Tongue (tissue), 2 donors: ENCODE results near the gene TMTC3. TPM values are rescaled to one million over a fixed set of nuclear protein-coding genes. Genes with fewer than 3 reads are reported as not detected.
"Not testable (repeated sequence)": the region's sequence is repeated elsewhere in the genome, so short reads cannot be mapped to it uniquely, and the experiment has no call there.

ENCODE experiments used
- DNase-seq: peaks from one replicate; pipeline ENCODE4 v3.0.0-alpha.2; 2015
- total RNA-seq: library from RNA; depleted of rRNA; stranded (reverse); fragments of >200 nt; gene quantifications from one replicate; pipeline ENCODE4 v1.2.3, GENCODE V29; 2014

TMTC3 gene
- total RNA-seq: 37.1 TPM

DNA sequence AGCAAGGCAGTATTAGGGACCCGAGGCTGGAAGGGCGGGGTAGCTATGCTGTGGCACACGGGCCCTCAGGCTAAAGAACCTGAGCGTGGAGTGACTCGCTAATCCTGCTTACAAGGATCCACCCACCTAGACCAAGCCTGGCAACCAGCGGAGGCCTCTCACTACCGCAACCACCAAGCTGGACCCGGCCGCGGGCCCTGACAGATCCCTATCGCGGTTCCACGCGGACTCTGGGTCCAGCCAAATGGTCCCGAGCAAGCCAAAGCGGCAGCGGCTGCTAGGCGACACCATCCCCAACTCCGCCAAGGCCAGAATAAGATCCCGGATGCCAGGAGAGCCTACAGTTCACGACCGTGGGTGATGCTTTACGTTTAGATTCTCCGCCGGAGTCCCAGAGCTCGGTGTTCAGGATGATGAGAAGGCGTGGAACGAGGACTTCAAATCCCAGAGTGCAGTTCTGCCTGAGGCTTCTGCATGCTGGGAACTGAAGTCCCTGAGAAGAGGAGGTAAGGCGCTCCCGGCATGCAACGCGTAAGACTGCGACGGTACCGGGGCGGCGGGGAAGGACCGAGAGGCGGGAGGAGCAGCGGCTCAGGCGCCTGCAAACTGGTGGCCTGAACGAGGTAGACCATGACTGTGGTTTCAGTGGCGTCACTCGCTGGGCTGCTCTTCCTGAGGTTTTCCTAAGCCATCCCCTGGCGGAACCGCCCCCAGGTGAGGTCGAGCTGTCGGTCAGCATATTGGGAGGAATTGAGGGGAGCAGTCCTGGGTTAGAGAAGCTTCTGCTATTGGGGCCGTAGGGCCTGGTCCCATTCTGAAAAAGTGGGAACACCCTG lies at the start of gene TMTC3, which contains the start of gene CEP290:
Gene TMTC3 (plus strand): TSS at position 534 of the 836 bp plus-strand sequence. CDS start 6,009 bp downstream, outside the sequence.
Gene CEP290 (minus strand): TSS at position 315 of the 836 bp plus-strand sequence. CDS start 781 bp downstream, outside the sequence.
- peak; percentile 99 for DNase-seq

- DNase-seq: no peak
These were observed 49.3 kb upstream of the TMTC3 start for GRCh38 chr12:88092771-88093170.

GRCh38 chr12:88093573-88093972 lies 48.5 kb upstream of the TMTC3 start:
- no peak for DNase-seq

- no peak for DNase-seq
These were observed 34.1 kb upstream of the TMTC3 start for GRCh38 chr12:88108021-88108420.

DNA sequence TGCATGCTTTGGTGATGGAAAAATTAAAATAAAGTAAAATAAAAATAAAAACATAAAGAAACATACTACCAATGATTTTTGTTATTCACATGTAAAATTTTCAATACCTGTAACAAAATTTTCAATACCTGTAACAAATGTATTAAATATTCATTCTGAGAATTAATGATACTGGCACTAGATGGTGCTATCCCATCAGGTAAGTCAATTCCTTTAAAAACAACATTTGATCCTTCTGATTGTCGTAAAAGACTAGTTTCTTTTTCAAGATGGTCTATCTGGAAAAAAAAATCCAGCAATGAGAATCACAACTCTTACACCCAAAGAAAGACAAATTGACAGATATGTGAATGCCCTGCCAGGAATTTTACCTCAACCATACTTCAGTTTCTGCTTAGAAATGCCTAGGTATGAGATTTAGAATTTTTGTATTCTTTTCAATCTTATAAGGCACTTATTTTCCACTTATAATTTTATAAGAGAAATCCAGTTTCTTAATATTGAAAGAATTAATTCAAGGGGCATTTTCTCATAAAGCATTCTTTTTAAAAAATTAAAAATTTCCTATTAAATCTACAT lies 30.9 kb upstream of the TMTC3 start:
- DNase-seq: peak; percentile 52

GRCh38 chr12:88113871-88114270 lies 28.2 kb upstream of the TMTC3 start:
- DNase-seq: no peak

DNA sequence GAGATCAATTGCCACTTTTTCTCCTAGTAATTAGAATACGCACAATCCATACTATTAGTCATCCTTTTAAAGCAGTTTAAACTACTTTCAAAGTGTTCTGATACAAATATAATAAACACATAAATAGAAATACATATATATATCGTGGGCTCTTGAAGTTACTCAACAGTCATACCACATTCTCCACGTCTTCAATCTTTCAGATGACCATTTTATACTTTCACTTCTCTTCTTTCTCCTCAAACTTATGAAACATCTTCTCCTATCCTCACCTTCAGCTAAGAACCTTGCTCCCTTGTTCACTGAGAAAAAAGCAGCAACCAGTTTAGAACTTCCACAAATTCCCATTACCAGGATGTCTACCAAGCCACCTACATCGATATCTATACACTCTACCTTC lies 19.4 kb upstream of the TMTC3 start:
- DNase-seq: no peak

DNA sequence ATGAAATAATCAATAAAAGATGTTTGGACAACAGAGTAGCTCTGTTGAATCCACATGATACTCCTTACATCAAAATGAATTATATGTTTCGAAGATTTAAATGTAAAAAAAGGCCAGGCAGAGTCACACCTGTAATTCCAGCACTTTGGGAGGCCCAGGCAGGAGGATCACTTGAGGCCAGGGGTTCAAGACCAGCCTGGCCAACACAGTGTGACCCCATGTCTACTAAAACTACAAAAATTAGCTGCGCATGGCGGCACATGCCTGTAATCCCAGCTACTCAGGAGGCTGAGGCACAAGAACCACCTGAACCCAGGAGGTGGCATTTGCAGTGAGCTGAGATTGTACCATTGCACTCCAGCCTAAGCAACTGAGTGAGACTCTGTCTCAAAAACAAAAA lies 15.0 kb upstream of the TMTC3 start:
- DNase-seq: no peak

DNA sequence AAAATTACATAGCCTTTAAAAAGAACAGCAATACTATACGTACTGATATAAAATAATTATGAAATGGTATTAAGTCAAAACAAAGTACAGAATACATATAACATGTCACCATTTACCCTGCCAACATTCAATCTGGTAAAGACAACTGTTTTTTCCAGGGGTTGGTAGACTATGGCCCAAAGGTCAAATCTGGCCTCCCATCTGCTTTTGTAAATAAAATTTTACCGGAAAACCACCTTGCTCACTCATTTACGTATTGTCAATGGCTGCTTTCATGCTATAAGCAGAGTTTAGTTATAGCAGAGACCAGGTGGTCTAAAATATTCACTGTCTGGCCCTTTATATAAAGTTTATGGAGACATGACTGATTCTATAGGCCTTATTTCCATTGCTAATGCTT lies 14.3 kb upstream of the TMTC3 start:
- DNase-seq: no peak

DNA sequence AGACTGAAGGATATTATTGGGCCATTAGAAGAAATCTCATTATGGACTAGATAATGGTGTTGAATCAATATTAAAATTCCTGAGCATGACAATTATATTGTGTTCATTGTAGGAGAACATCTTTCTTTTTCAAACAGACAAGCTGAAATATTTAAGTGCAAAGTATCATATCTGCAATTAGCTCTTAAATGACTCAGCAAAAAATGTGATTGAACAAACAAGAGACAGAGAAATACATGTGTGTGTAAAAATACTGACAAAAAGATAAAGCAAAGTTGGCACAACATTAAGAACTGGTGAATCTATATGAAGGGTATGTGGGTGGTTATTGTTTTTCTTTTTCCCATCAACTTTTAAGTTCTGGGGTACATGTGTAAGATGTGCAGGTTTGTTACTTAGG lies 9.7 kb upstream of the TMTC3 start:
- no peak for DNase-seq

DNA sequence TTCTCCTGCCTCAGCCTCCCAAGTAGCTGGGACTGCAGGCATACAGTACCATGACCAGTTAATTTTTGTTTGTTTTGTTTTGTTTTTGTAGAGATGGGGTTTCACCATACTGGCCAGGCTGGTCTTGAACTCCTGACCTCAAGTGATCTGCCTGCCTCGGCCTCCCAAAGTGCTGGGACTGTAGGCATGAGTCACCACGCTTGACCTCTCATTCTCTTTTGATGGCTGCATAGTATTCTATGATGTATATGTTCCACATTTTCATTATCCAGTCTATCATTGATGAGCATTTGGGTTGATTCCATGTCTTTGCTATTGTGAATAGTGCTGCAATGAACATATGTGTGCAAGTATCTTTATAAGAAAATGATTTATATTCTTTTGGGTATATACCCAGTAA lies 8.9 kb upstream of the TMTC3 start:
- not testable (repeated sequence) for DNase-seq

DNA sequence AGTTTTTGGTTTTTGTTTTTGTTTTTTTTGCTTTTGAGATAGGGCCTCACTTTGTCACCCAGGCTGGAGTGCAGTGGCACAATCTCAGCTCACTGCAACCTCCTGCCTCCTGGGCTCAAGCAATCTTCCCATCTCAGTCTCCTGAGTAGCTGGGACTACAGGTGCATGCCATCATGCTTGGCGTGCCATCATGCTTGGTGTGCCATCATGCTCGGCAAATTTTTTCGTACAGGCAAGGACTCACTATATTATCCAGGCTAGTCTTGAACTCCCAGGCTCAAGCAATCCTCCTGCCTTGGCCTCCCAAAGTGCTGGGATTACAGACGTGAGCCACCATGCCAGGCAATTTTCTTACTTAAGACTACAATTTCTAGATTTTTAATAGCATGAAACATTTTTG lies 2.4 kb upstream of the TMTC3 start:
- DNase-seq: not testable (repeated sequence)

GRCh38 chr12:88141425-88141773 lies 708 bp upstream of the TMTC3 start:
- DNase-seq: no peak

DNA sequence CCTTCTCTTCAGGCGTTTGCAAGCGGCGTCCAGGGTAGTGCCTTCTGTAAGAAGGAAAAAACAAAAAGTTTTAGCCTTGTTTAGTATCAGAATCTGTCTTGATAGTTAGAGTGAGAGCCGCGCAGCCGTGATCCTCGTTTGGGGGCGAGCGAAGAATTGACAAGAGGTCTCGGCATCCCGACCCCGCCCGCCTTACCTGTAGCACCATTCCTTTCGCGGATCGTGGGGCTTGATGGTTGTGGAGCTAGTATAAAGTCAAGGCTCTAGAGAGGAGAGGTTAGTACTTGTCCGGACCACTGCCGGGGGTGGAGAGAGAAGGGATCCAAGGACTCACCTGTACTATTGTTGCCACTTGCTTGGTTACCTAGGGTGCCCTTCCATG lies 494 bp downstream of the TMTC3 start:
- DNase-seq: no peak

- DNase-seq: no peak
These were observed 1.9 kb downstream of the TMTC3 start for GRCh38 chr12:88144037-88144436.

GRCh38 chr12:88144546-88145468 lies 2.7 kb downstream of the TMTC3 start:
- DNase-seq: no peak

DNA sequence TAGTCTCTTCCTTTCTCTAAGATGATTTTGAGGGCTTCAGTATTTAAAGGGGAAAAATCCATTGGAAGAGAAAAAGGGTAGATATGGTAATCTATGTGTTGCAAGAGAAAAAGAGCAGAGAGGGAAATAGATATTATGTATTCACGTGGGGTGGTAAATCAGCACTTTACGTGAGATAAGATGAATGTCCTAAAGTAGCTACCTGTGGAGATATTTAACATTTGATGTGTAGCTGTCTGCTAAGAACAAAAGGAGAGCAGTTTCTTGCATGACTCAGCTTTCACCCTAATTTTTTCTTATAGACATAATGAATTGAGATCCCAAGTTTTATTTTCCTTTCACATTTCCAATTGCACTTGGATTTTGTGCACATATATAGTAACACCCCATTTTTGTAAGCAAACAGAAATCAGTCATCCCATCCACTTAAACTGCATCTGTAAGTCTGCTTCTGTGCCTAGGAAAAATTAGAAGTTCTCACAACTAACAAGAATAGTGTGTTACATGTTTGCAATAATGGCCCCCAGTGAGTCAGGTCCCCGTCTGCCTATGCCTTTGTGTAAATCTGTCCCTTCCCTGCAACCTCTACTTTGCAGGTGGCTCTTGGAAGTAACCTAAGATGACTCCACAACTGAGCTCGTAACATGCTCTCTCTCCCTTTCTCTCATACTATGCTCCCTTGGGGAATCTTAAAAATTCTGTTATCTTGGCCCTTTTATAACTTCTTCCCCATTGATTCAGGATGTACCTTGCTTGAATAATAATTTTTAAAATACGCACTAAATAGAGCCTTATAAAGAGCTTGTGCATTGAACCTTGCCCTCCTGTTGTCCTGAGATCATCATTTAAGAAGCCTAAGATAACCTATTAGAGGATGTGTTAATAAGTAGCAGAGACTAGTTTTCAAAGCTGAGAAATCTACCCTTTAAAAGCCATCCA lies 3.7 kb downstream of the TMTC3 start:
- DNase-seq: no peak

GRCh38 chr12:88150063-88150462 lies 8.0 kb downstream of the TMTC3 start:
- DNase-seq: no peak

GRCh38 chr12:88153959-88154358 lies 11.9 kb downstream of the TMTC3 start:
- DNase-seq: peak; percentile 43

DNA sequence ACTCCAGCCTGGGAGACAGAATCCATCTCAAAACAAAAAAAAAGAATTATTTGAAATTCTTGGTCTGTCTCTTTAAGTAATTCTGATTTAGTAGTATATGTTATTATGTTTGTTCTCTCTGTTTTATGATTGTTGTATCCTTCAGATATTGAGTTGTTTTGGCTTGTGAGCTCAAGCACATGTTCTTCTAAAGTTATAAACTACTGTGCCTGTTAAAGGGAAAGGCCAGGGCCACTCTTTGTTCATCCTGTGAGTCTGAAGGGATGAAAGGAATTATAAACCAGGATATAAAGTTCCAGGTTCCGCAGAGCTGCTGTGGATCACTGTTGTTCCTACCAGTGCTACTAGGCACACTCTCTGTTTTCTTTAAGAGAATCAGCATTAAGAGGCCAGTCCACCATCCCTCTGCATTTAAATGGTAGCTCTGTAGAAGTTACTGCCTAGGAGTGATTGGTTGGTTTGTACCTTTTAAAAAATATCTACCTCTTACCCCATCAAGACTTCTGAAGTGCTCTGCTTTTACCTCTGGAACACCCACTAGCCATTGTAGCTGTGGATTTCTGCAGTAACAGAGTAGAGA lies 14.1 kb downstream of the TMTC3 start:
- no peak for DNase-seq

GRCh38 chr12:88163371-88163770 lies 21.3 kb downstream of the TMTC3 start:
- DNase-seq: no peak
